Astrocyte of the cerebellum (primary cell): ENCODE data around the gene RNF115.
A peak's percentile ranks its signal among the peaks of the same experiment; 100 is the strongest.
"Not testable (repeated sequence)": the region's sequence is repeated elsewhere in the genome, so short reads cannot be mapped to it uniquely, and the experiment has no call there.

Experiments used
- DNase-seq: peaks from one replicate; pipeline ENCODE4 v3.0.0-alpha.2; 2011; ENCODE audit warnings: low read depth
- H3K4me3 ChIP-seq: 2 replicates; pipeline ENCODE4 v1.5.1; 2011; ENCODE audit warnings: mild to moderate bottlenecking, low read depth, low read length, moderate library complexity
- in situ Hi-C: cut with HindIII; loops from 2 replicates; pipeline ENCODE4 v1.10.0; 2017; ENCODE audit warnings: low sequenced_read_pairs
- TF ChIP-seq, protein P1 (sequence below): IDR thresholded peaks from 2 replicates; pipeline ENCODE4 v1.5.1; 2012; ENCODE audit warnings: low read length, low read depth, moderate library complexity, mild to moderate bottlenecking; ENCODE audit errors: missing control alignments

The RNF115 gene

DNA sequence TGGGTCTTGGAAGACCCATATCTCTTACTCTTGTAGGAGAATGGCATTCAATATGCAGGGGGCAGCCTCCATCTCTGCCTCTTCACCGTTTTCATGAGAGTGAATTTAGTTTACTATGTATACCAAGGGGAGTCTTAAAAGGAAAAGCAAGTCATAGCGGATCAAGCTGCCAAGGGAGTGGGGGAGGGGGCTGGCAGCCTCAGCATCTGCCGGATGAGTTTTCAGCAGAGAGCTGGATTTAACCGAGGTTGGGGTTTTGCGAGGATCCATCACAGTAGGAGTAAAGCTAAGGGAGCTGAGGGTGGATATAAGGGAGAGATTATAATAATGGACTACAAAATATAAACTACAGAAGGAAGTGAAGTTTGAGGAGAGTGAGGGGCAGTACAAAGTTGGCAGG is 94.7 kb downstream of the RNF115 start:
- DNase-seq = no peak
- no peak overlapping the region for H3K4me3 ChIP-seq
- in situ Hi-C loops = no loop called here
- TF ChIP-seq, protein P1, sequence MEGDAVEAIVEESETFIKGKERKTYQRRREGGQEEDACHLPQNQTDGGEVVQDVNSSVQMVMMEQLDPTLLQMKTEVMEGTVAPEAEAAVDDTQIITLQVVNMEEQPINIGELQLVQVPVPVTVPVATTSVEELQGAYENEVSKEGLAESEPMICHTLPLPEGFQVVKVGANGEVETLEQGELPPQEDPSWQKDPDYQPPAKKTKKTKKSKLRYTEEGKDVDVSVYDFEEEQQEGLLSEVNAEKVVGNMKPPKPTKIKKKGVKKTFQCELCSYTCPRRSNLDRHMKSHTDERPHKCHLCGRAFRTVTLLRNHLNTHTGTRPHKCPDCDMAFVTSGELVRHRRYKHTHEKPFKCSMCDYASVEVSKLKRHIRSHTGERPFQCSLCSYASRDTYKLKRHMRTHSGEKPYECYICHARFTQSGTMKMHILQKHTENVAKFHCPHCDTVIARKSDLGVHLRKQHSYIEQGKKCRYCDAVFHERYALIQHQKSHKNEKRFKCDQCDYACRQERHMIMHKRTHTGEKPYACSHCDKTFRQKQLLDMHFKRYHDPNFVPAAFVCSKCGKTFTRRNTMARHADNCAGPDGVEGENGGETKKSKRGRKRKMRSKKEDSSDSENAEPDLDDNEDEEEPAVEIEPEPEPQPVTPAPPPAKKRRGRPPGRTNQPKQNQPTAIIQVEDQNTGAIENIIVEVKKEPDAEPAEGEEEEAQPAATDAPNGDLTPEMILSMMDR = no peak

DNA sequence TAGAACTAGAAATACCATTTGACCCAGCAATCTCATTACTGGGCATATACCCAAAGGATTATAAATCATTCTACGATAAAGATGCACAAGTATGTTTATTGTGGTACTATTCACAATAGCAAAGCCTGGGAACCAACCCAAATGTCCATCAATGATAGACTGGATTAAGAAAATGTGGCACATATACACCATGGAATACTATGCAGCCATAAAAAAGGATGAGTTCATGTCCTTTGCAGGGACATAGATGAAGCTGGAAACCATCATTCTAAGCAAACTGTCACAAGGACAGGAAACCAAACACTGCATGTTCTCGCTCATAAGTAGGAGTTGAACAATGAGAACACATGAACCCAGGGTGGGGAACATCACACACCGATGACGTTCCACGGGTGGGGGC is 97.7 kb downstream of the RNF115 start:
- in situ Hi-C loops, H3K4me3 ChIP-seq, DNase-seq: not testable (repeated sequence)

DNA sequence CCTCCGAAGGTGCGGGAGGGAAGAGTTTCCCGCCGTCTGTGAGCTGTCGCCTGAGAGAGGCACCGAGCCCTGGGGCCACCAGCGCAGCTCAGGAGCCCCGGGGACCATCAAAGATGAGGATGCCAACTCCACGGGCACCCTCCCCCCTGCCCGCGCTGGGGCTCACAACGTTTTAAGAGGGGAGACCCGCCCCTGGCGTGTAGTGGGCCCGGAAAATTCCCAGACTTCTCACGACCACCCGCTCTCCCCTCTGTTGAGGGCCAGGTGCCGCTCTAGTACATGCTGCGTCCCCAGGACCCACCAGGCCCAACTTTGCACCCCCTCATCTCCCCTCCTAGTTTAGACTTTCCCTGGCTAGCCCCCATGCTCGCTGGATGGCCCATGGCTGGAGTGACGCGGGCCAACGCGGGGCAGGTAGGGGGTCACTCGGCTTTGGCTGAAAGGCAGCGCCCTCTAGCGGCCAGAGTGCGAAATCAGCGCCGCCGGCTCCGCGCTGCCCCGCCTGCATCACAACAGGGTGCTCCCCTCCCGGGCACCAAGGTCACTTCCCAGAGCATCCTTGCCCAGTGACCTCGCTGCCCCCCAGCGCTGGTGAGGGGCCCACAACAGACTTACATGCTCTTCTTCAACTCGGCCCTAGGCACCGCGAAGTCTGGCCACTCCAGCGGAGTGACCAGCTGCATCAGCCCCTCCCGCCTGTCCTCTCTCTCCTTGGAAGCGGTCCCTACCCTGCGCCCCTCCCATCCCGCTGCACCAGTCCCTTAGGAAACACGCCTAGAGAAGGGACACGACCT is 102.8 kb downstream of the RNF115 start:
- TF ChIP-seq, protein P1 = peak; percentile 78
- H3K4me3 ChIP-seq = peak overlapping the region; percentile 34
- in situ Hi-C loops = no loop called here
- no peak for DNase-seq

DNA sequence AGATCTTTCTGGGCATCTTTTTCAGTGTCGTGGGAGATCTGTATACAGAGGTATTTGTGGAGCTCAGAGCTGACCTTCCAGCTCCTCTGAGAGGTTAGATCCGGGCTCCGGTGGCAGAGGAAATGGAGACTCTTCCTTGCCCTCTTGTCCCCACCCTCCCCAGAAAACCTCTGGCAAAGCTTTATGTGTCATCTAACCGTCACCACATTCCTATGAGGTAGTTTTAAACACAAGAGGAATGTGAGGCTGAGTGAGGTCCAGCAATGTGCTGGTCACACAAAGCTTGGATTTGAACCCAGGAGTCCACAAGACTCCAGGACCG is 103.4 kb downstream of the RNF115 start:
- TF ChIP-seq, protein P1 = no peak
- in situ Hi-C loops = no loop called here
- no peak for DNase-seq
- no peak overlapping the region for H3K4me3 ChIP-seq

DNA sequence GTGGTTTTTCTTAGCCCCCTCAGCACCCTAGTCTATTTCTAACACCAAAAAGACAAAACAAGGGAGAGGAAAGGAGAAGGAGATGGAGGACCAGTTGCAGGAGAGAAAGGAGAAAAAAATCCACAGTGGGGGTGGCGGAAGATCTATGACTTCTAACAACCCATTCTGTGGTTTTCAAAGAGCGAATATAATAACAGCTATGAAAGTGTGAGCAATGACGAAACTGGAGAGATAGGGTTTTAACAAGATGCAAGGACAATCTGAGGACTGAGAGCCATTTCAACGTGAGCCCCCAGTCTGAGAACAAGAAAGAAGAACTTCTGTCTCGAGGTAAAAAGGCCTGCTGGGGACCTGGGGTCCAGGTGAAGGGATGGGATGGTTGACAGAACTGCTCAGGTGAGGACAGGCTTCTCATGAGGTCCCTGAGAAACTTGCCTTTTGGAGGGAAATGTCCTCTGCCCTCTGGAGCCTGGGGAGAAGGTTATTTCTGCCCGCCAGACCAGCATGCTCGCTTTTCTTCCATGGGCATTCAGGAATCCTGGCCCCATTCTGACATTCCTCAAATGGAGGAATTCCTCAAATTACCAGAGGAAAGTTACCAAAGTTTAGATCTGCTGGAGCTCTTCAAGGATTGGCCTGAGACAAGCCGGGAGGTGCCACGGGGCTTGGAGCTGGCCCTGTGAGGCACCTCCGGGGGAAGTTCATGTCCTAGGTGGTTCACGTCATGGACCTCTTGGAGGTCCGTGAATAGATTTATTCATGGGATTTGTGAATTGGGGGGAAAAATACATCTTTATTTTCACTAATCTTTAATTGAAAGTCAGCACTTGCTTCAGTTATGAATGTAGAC is 104.4 kb downstream of the RNF115 start, which contains the start of gene CD160:
Gene CD160, plus strand, starts transcription at position 270 of the 850 bp plus-strand sequence. CDS start 8,829 bp downstream, outside the sequence.
- DNase-seq = no peak
- TF ChIP-seq, protein P1 = no peak
- in situ Hi-C loops = no loop called here
- no peak within 1 kb of the TSS for H3K4me3 ChIP-seq

DNA sequence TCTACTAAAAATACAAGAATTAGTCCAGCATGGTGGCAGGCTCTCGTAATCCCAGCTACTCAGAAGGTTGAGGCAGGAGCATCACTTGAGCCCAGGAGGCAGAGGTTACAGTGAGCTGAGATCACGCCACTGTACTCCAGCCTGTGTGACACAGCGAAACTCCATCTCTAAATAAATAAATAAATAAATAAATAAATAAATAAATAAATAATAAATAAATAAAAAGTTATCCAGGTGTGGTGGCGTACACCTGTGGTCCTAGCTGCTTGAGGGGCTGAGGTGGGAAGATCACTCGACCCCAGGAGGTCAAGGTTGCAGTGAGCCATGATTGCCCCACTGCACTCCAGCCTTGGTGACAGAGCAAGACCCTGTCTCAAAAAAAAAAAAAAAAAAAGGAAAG is 105.4 kb downstream of the RNF115 start:
- DNase-seq, in situ Hi-C loops: not testable (repeated sequence)

DNA sequence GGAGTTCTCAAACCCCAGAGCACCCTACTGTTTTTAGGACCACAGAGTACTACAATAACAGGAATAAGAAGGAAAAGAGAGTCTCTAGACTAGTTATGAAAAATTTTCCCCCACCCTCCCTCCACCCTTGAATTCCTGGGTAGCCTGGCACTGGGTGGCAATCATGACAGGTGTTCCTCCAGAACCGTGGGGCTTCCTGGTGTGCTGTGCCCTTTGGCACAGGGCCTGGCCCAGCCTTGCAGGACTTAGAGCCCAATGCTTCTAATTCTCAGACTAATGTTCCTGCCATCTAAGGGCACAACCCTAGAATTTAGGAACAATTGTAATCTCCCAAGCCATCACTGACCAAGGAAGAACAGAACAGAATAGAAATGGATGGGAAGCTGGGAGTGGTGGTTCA is 106.1 kb downstream of the RNF115 start:
- H3K4me3 ChIP-seq = no peak overlapping the region
- no peak for DNase-seq
- in situ Hi-C loops = no loop called here
- TF ChIP-seq, protein P1 = no peak

More for the DNA sequence above, 105.4 kb downstream of the RNF115 start:
- not testable (repeated sequence) for H3K4me3 ChIP-seq
